Panc1 (cell line): ENCODE measurements around the gene CFAP298.

Source experiments
- POLR2AphosphoS5 ChIP-seq: IDR thresholded peaks from 2 replicates; pipeline ENCODE4 v1.6.1; 2012; ENCODE audit warnings: mild to moderate bottlenecking, low read depth, low read length, moderate library complexity
- SIN3A ChIP-seq: IDR thresholded peaks from 2 replicates; pipeline ENCODE4 v1.6.1; 2012; ENCODE audit warnings: low read depth, mild to moderate bottlenecking, low read length, moderate library complexity, borderline replicate concordance; ENCODE audit not compliant: insufficient read depth
- TCF7L2 ChIP-seq: IDR thresholded peaks from 2 replicates; pipeline ENCODE4 v1.6.1; 2011; ENCODE audit warnings: mild to moderate bottlenecking, low read depth, low read length, inconsistent platforms
- TF ChIP-seq, protein P1 (sequence below): fragments of 450-650 bp; IDR thresholded peaks from 2 replicates; pipeline ENCODE4 v1.5.1; 2017; ENCODE audit warnings: mild to moderate bottlenecking
- TF ChIP-seq, protein P2 (sequence below), 2 experiments: IDR thresholded peaks; 2 replicates each; pipeline ENCODE4 v1.6.1; 2011 to 2012; ENCODE audit warnings: low read depth in 2 of 2, control low read depth in 1 of 2, low read length in 1 of 2, mild to moderate bottlenecking in 1 of 2, moderate library complexity in 1 of 2; ENCODE audit not compliant: insufficient read depth in 1 of 2

DNA sequence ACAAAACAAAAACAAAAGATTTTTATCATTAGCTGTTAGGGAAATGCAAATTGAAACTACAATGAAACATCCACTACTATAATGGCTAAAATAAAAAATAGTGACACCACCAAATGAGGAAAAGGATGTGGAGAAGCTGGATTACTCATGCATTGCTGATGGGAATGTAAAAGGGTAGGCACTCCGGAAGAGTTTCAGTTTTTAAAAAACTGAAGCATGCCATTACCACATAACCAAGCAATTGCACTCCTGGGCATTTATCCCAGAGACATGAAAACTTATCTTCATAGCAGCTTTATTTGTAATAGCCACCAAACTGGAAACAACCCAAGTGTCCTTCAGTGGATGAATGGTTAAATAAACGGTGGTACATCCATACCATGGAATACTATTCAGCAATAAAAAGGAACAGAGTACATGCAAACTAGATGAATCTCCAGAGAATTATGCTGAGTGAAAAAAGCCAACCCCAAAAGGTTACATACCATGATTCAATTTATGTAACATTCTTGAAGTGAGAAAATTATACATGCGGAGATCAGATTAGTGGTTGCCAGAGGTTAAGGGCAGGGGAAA, 14.5 kb upstream of the CFAP298 start:
- TF ChIP-seq TCF7L2 (no peak), POLR2AphosphoS5 (no peak), SIN3A (no peak)
- TF ChIP-seq, protein P1, sequence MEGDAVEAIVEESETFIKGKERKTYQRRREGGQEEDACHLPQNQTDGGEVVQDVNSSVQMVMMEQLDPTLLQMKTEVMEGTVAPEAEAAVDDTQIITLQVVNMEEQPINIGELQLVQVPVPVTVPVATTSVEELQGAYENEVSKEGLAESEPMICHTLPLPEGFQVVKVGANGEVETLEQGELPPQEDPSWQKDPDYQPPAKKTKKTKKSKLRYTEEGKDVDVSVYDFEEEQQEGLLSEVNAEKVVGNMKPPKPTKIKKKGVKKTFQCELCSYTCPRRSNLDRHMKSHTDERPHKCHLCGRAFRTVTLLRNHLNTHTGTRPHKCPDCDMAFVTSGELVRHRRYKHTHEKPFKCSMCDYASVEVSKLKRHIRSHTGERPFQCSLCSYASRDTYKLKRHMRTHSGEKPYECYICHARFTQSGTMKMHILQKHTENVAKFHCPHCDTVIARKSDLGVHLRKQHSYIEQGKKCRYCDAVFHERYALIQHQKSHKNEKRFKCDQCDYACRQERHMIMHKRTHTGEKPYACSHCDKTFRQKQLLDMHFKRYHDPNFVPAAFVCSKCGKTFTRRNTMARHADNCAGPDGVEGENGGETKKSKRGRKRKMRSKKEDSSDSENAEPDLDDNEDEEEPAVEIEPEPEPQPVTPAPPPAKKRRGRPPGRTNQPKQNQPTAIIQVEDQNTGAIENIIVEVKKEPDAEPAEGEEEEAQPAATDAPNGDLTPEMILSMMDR = no peak
- TF ChIP-seq, protein P2, sequence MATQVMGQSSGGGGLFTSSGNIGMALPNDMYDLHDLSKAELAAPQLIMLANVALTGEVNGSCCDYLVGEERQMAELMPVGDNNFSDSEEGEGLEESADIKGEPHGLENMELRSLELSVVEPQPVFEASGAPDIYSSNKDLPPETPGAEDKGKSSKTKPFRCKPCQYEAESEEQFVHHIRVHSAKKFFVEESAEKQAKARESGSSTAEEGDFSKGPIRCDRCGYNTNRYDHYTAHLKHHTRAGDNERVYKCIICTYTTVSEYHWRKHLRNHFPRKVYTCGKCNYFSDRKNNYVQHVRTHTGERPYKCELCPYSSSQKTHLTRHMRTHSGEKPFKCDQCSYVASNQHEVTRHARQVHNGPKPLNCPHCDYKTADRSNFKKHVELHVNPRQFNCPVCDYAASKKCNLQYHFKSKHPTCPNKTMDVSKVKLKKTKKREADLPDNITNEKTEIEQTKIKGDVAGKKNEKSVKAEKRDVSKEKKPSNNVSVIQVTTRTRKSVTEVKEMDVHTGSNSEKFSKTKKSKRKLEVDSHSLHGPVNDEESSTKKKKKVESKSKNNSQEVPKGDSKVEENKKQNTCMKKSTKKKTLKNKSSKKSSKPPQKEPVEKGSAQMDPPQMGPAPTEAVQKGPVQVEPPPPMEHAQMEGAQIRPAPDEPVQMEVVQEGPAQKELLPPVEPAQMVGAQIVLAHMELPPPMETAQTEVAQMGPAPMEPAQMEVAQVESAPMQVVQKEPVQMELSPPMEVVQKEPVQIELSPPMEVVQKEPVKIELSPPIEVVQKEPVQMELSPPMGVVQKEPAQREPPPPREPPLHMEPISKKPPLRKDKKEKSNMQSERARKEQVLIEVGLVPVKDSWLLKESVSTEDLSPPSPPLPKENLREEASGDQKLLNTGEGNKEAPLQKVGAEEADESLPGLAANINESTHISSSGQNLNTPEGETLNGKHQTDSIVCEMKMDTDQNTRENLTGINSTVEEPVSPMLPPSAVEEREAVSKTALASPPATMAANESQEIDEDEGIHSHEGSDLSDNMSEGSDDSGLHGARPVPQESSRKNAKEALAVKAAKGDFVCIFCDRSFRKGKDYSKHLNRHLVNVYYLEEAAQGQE (IDR thresholded peaks at IDR 0.05; ENCODE audit: insufficient read depth in 1 of 2, low read depth in 2 of 2, low read length in 1 of 2) = no peak
